Fibroblast of skin of left quadriceps (primary cell): ENCODE measurements around the gene SEC23A.

ENCODE experiments used
- DNase-seq, 2 experiments: peaks; one replicate each; pipeline ENCODE4 v3.0.0-alpha.2; 2013; ENCODE audit warnings: low read depth in 2 of 2

The SEC23A gene

DNA sequence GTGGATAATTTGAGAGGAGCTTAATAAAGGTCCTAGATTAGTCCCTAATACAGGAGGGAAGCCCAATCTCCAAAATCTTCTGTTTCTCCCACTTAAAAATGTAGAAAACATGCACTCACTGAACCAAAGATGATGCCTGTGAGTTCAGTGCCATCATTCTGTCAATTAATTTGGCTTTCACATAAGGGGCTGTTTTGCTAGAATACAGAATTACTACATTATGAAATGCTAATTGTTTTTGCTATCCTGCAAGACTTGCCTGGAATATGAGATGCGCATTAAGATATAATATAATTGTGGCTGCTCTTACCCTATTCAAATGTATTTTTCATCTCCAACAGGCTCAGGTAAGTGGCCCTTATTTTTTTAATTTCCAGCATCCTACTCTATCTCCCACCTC is 111.7 kb downstream of the SEC23A start:
- DNase-seq: no peak

DNA sequence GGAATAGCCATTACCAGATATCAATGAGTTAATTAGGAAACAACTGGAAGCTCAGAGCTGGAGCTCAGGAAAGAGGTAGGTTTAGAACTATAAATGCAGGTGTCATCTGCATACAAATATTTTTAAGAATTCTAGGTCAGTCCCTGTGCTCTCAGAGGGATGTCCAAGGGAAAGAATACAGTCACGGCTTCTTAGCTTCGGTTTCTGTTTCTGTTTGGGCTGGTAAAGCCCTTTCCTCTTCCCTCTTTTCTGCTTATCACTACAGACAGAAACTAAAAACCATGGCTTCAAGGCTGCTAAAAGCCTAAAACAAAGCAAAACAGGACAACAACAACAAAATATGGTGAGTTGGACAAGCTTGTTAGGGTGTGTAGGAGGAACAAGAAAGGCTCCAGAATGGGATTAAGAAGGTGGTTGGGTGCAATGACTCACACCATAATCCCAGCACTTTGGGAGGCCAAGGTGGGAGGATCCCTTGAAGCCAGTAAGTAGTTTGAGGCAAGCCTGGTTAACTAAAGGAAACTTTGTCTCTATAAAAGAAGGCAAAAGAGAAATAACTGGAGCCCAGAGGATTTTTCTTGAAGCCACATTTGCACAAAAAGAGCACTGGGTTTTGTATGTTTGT is 113.0 kb downstream of the SEC23A start:
- DNase-seq: no peak

DNA sequence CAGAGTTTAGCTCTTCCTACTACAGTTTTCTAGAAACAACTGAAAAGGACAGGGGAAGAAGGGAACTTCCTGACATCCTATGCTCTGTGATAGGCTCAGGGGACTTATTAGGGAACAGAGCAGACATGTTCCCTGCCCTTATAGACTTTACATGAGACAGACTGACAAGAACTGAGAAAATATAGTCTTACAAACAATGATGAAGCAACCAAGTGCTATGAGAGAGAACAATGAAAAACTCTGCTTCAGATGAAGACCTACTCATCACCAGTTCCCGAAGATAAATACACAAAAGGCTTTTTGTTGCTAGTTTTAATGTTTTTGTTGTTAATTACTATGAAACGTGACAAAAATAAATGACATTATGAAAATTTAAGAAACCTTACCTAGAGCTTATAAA is 115.3 kb downstream of the SEC23A start:
- no peak for DNase-seq

GRCh38 chr14:38982837-38983236 is 120.2 kb downstream of the SEC23A start:
- DNase-seq: no peak

DNA sequence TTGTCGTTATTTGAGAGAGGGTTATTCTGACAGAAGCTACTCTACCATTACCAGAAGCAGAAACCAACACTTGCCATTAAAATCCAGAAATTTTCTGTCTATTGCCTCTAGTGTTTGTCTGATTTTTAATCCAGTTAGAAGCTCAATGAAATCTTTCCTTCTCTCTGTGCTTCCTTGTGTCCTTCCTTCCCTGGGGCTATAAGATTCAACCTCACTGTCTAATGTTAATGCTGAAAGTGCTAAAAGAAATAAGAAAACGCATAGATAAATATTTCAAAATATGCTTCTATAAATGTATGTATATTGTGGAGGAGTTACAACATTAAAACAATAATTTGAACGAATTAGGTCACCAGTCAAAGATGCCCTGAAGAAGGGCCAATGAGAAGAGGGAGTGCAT is 120.8 kb downstream of the SEC23A start:
- no peak for DNase-seq
